HL-60 (cell line): ENCODE results near the gene ADARB1.

Experiments
- CTCF ChIP-seq: IDR thresholded peaks from one replicate; pipeline ENCODE4 v1.5.1; 2011; ENCODE audit warnings: low read length, control low read depth, inconsistent platforms; ENCODE audit not compliant: insufficient read depth
- POLR2AphosphoS5 ChIP-seq: IDR thresholded peaks from 2 replicates; pipeline ENCODE4 v1.6.1; 2012; ENCODE audit warnings: low read depth

GRCh38 chr21:45162809-45163208, 88.4 kb downstream of the ADARB1 start:
- no peak for TF ChIP-seq CTCF
- TF ChIP-seq POLR2AphosphoS5, result no peak
